ENCODE measurements around the gene MICALL1.

The MICALL1 gene

GRCh38 chr22:37905534-37906363 is at the start of gene MICALL1:
TSS of gene MICALL1 (plus strand) at chr22:37906297. CDS start at chr22:37906423, 126 bp downstream.
- peak; percentile 13 for DNase-seq

GRCh38 chr22:37860796-37861421 is 45.2 kb upstream of the MICALL1 start:
- DNase-seq, result no peak

- peak; percentile 52 for DNase-seq
These were observed 43.3 kb upstream of the MICALL1 start for GRCh38 chr22:37862570-37863325.

GRCh38 chr22:37865510-37865909 is 40.6 kb upstream of the MICALL1 start:
- DNase-seq, result no peak

- no peak for DNase-seq
These were observed 35.8 kb upstream of the MICALL1 start for GRCh38 chr22:37870273-37870672.

GRCh38 chr22:37880668-37881440 is 25.2 kb upstream of the MICALL1 start:
- no peak for DNase-seq

GRCh38 chr22:37884420-37884819 is 21.7 kb upstream of the MICALL1 start:
- no peak for DNase-seq

GRCh38 chr22:37887584-37888378 is 18.3 kb upstream of the MICALL1 start:
- DNase-seq, result no peak

- DNase-seq, result no peak
These were observed 14.2 kb upstream of the MICALL1 start for GRCh38 chr22:37891926-37892325.

GRCh38 chr22:37892566-37893335 is 13.3 kb upstream of the MICALL1 start:
- no peak for DNase-seq

GRCh38 chr22:37893583-37893983 is 12.5 kb upstream of the MICALL1 start:
- no peak for DNase-seq

GRCh38 chr22:37894939-37895670 is 11.0 kb upstream of the MICALL1 start:
- no peak for DNase-seq

- DNase-seq, result no peak
These were observed 9.9 kb upstream of the MICALL1 start for GRCh38 chr22:37896181-37896592.

- DNase-seq, result no peak
These were observed 9.2 kb upstream of the MICALL1 start for GRCh38 chr22:37896939-37897338.

- no peak for DNase-seq
These were observed 8.3 kb upstream of the MICALL1 start for GRCh38 chr22:37897807-37898206.

GRCh38 chr22:37898441-37899181 is 7.5 kb upstream of the MICALL1 start:
- DNase-seq, result no peak

- no peak for DNase-seq
These were observed 1.2 kb upstream of the MICALL1 start for GRCh38 chr22:37904572-37905533.

- DNase-seq, result no peak
These were observed 389 bp downstream of the MICALL1 start for GRCh38 chr22:37906364-37907008.
